NCI-H2081 treated with DMSO at 0.1 percent for 48 hours (cell line): ENCODE measurements around the gene TLCD1.
"Not testable (repeated sequence)": the region's sequence is repeated elsewhere in the genome, so short reads cannot be mapped to it uniquely, and the experiment has no call there.

Experiments used
- DNase-seq: peaks from one replicate; lab custom pipeline; 2025; lab: John Stamatoyannopoulos, UW

Gene TLCD1

GRCh38 chr17:28728364-28729200, 2.5 kb upstream of the TLCD1 start, which contains the start of gene NEK8:
TSS of gene NEK8 (plus strand) at chr17:28728788. CDS start at chr17:28728814, 26 bp downstream.
- no peak for DNase-seq

- no peak for DNase-seq
Measured at GRCh38 chr17:28726627-28727491, 826 bp upstream of the TLCD1 start.

- DNase-seq, result no peak
Measured at GRCh38 chr17:28725660-28726225, 290 bp downstream of the TLCD1 start.

GRCh38 chr17:28725166-28725659, 820 bp downstream of the TLCD1 start:
- DNase-seq, result no peak

GRCh38 chr17:28724500-28725165, 1.4 kb downstream of the TLCD1 start:
- DNase-seq, result no peak

- DNase-seq, result not testable (repeated sequence)
Measured at GRCh38 chr17:28723836-28724499, 2.1 kb downstream of the TLCD1 start.

GRCh38 chr17:28723159-28723835, 2.7 kb downstream of the TLCD1 start:
- no peak for DNase-seq

GRCh38 chr17:28722417-28723158, 3.4 kb downstream of the TLCD1 start:
- no peak for DNase-seq

- not testable (repeated sequence) for DNase-seq
Measured at GRCh38 chr17:28720997-28721329, 5.1 kb downstream of the TLCD1 start.

GRCh38 chr17:28720247-28720996, 5.6 kb downstream of the TLCD1 start:
- DNase-seq, result no peak

GRCh38 chr17:28719021-28719433, 7.0 kb downstream of the TLCD1 start:
- no peak for DNase-seq

GRCh38 chr17:28718333-28719020, 7.6 kb downstream of the TLCD1 start:
- DNase-seq, result no peak

GRCh38 chr17:28717578-28718332, 8.3 kb downstream of the TLCD1 start, which contains the start of gene RAB34:
TSS of gene RAB34 (minus strand) at chr17:28717868. CDS start at chr17:28717266, 602 bp downstream.
- no peak for DNase-seq

- no peak for DNase-seq
Measured at GRCh38 chr17:28716740-28717577, 9.1 kb downstream of the TLCD1 start.

- no peak for DNase-seq
Measured at GRCh38 chr17:28715217-28715616, 10.8 kb downstream of the TLCD1 start.

- DNase-seq, result no peak
Measured at GRCh38 chr17:28714281-28714680, 11.8 kb downstream of the TLCD1 start.
